ENCODE results near the gene LIPH.
"Not testable (repeated sequence)": the region's sequence is repeated elsewhere in the genome, so short reads cannot be mapped to it uniquely, and the experiment has no call there.

The LIPH gene

DNA sequence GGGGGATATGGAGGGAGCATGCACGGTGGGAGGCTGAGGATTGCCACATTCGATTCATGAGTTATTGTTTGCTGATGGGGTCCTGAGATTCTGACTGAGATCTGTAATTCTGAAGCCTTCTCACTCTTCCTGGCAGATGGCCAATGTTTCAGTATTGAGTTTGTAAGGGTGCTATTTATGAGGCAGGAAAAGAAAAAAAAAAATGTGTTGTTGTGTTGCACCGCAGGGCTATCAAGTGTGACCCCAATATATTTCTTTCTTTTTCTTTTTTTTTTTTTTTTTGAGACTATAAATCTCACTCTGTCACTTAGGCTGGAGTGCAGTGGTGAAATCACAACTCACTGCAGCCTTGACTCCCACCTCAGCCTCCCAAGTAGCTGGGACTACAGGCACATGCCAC, 30.5 kb upstream of the LIPH start:
- Histone ChIP-seq H3K9ac (ENCODE audit: insufficient read length) (no peak overlapping the region), H3K4me3 (no peak overlapping the region), H3K9me3 (ENCODE audit: low read depth, low read length) (no peaks in the 10 kb centered on the region), H3K27ac (no peak overlapping the region), H3K36me3 (ENCODE audit: insufficient read depth, low read length) (no peaks in the 10 kb centered on the region)
- DNase-seq (ENCODE audit: low read depth, low spot score) = no peak
- no peak for TF ChIP-seq EZH2 (IDR thresholded peaks at IDR 0.05)
- no peak for TF ChIP-seq FOXP2 (optimal IDR thresholded peaks at IDR 0.05; ENCODE audit: control extremely low read depth, extremely low read length, insufficient read depth)
- no peak for TF ChIP-seq POLR2AphosphoS5 (IDR thresholded peaks at IDR 0.05; ENCODE audit: borderline replicate concordance, low read depth, low read length)

GRCh38 chr3:185582236-185582635, 29.8 kb upstream of the LIPH start:
- no peaks in the 10 kb centered on the region for H3K36me3 ChIP-seq (ENCODE audit: insufficient read depth, low read length)
- H3K4me3 ChIP-seq = no peak overlapping the region
- no peak overlapping the region for H3K9ac ChIP-seq (ENCODE audit: insufficient read length)
- TF ChIP-seq FOXP2 (optimal IDR thresholded peaks at IDR 0.05; ENCODE audit: control extremely low read depth, extremely low read length, insufficient read depth) = no peak
- no peak for TF ChIP-seq POLR2AphosphoS5 (IDR thresholded peaks at IDR 0.05; ENCODE audit: borderline replicate concordance, low read depth, low read length)
- no peak for TF ChIP-seq EZH2 (IDR thresholded peaks at IDR 0.05)
- no peaks in the 10 kb centered on the region for H3K9me3 ChIP-seq (ENCODE audit: low read depth, low read length)
- no peak for DNase-seq (ENCODE audit: low read depth, low spot score)
- no peak overlapping the region for H3K27ac ChIP-seq

DNA sequence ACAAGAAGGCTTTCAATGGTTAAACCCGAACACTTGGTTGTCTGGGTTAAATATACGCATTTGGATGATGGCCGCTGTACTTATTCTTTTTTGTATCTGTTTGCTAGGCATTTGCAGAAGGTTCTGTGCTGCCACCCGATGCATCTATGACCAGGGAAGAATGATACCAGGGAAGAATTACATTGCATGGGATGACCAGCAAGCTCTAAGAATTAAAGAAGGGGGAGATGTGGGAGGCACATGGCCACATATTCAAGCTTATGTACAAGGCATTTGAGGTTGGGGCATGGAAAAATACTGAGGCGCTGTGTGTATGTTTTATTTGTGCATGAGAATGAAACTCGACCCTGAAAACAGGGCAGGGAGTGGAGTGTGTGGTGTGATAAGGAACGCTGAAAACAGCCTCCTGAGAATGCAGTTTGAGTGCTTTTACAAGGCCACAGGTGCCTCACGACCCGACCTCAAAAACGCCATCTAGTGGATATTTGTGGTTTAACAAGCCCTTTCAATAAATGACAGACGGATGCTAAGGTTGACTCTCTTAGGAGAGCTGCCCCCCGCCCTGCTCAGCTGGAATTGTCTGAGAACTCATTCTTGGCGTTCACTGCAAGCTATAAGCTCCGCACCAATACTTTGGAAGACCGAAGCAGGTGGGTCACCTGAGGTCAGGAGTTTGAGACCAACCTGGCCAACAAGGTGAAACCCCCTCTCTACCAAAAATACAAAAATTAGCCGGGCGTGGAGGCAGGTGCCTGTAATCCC, 22.9 kb upstream of the LIPH start:
- not testable (repeated sequence) for H3K4me3 ChIP-seq; H3K36me3 ChIP-seq (ENCODE audit: insufficient read depth, low read length); H3K9ac ChIP-seq (ENCODE audit: insufficient read length); H3K27ac ChIP-seq; DNase-seq (ENCODE audit: low read depth, low spot score); H3K9me3 ChIP-seq (ENCODE audit: low read depth, low read length)

DNA sequence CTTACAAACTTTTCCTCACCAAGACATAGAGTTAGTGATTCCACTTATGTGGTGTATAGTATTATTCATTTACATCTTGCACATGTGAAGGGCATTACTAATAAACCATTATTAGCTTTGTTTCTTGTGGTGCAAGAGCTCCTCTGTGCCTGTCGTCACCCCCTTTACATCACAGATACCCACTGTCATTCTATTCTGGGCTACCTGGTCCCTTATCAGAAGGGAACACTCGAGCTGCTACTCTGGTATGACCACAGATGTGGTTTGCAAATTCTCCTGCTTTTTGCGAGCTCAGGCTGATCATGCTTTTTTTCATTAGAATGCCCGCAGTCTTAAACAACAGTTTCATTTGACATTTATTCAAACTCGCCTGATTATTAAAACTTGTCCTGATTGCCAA, 19.8 kb upstream of the LIPH start:
- DNase-seq (ENCODE audit: low read depth, low spot score) = no peak
- H3K27ac ChIP-seq = no peak overlapping the region
- no peaks in the 10 kb centered on the region for H3K36me3 ChIP-seq (ENCODE audit: insufficient read depth, low read length)
- TF ChIP-seq POLR2AphosphoS5 (IDR thresholded peaks at IDR 0.05; ENCODE audit: borderline replicate concordance, low read depth, low read length) (no peak), FOXP2 (optimal IDR thresholded peaks at IDR 0.05; ENCODE audit: control extremely low read depth, extremely low read length, insufficient read depth) (no peak), EZH2 (IDR thresholded peaks at IDR 0.05) (no peak)
- no peaks in the 10 kb centered on the region for H3K9me3 ChIP-seq (ENCODE audit: low read depth, low read length)
- H3K9ac ChIP-seq (ENCODE audit: insufficient read length) = no peak overlapping the region
- H3K4me3 ChIP-seq = no peak overlapping the region

DNA sequence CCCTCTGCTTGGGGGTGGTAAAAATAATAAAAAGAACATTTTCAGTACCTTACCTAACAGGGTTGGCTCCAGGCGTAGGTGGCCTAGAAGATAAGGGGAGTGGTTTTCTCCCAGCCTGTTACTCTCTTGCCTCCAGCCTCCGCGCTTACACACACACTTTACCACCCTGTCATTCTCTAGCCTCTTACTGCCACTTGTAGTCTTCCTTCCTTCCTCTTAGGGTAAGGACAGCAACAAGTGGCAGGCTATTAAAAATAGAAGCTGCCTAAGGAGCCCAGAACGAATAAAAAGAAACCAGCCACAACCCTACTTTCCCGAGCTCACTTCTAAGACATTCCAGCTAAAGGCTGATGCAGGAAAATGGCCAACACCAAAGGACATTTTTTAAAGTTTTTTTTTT, 9.6 kb upstream of the LIPH start:
- TF ChIP-seq FOXP2 (optimal IDR thresholded peaks at IDR 0.05; ENCODE audit: control extremely low read depth, extremely low read length, insufficient read depth) (no peak), POLR2AphosphoS5 (IDR thresholded peaks at IDR 0.05; ENCODE audit: borderline replicate concordance, low read depth, low read length) (no peak), EZH2 (IDR thresholded peaks at IDR 0.05) (no peak)
- no peak overlapping the region for H3K27ac ChIP-seq

GRCh38 chr3:185561374-185561943, 9.1 kb upstream of the LIPH start:
- Histone ChIP-seq H3K4me3 (0 out of 2 replicates have a peak overlapping the region, but pooled peaks have one; percentile 1), H3K9ac (ENCODE audit: insufficient read length) (no peak overlapping the region), H3K36me3 (ENCODE audit: insufficient read depth, low read length) (no peaks in the 10 kb centered on the region), H3K27ac (no peak overlapping the region), H3K9me3 (ENCODE audit: low read depth, low read length) (no peaks in the 10 kb centered on the region)
- TF ChIP-seq EZH2 (IDR thresholded peaks at IDR 0.05) (no peak), POLR2AphosphoS5 (IDR thresholded peaks at IDR 0.05; ENCODE audit: borderline replicate concordance, low read depth, low read length) (no peak), FOXP2 (optimal IDR thresholded peaks at IDR 0.05; ENCODE audit: control extremely low read depth, extremely low read length, insufficient read depth) (no peak)
- DNase-seq (ENCODE audit: low read depth, low spot score) = no peak

More for the DNA sequence above, 9.6 kb upstream of the LIPH start:
- Histone ChIP-seq H3K36me3 (ENCODE audit: insufficient read depth, low read length) (no peaks in the 10 kb centered on the region), H3K9ac (ENCODE audit: insufficient read length) (no peak overlapping the region), H3K4me3 (0 out of 2 replicates have a peak overlapping the region, but pooled peaks have one; percentile 1), H3K9me3 (ENCODE audit: low read depth, low read length) (no peaks in the 10 kb centered on the region)
- no peak for DNase-seq (ENCODE audit: low read depth, low spot score)

DNA sequence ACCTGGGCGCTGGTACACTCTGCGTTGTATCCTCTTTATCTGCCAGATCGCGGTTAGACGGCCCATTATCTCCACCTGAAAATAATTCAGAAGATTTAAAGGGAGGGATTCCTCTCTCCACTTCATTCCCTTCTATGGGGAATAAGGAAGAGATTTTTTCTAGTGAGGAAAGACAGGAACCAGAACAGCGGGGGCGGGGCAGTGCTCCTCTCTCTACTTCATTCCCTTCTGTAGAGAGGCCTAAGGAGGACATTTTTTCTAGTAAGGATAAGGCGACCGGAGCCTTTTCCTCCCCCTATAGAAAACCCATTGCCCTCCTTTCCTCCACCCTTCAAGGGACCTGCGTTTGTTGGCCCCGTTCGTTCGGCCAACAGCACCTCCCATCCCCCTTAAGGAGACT, 8.3 kb upstream of the LIPH start:
- TF ChIP-seq POLR2AphosphoS5 (IDR thresholded peaks at IDR 0.05; ENCODE audit: borderline replicate concordance, low read depth, low read length) = no peak
- TF ChIP-seq EZH2 (IDR thresholded peaks at IDR 0.05) = no peak
- no peak for TF ChIP-seq FOXP2 (optimal IDR thresholded peaks at IDR 0.05; ENCODE audit: control extremely low read depth, extremely low read length, insufficient read depth)
- no peaks in the 10 kb centered on the region for H3K9me3 ChIP-seq (ENCODE audit: low read depth, low read length)
- no peak overlapping the region for H3K27ac ChIP-seq
- no peak for DNase-seq (ENCODE audit: low read depth, low spot score)
- H3K4me3 ChIP-seq = no peak overlapping the region
- no peak overlapping the region for H3K9ac ChIP-seq (ENCODE audit: insufficient read length)
- H3K36me3 ChIP-seq (ENCODE audit: insufficient read depth, low read length) = no peaks in the 10 kb centered on the region

- no peaks in the 10 kb centered on the region for H3K9me3 ChIP-seq (ENCODE audit: low read depth, low read length)
- peak overlapping the region; percentile 69; the same call in 1 of the 2 replicates for H3K4me3 ChIP-seq
- no peak overlapping the region for H3K9ac ChIP-seq (ENCODE audit: insufficient read length)
- no peak for DNase-seq (ENCODE audit: low read depth, low spot score)
- no peaks in the 10 kb centered on the region for H3K36me3 ChIP-seq (ENCODE audit: insufficient read depth, low read length)
- H3K27ac ChIP-seq = no peak overlapping the region
- no peak for TF ChIP-seq FOXP2 (optimal IDR thresholded peaks at IDR 0.05; ENCODE audit: control extremely low read depth, extremely low read length, insufficient read depth)
- TF ChIP-seq EZH2 (IDR thresholded peaks at IDR 0.05) = no peak
- no peak for TF ChIP-seq POLR2AphosphoS5 (IDR thresholded peaks at IDR 0.05; ENCODE audit: borderline replicate concordance, low read depth, low read length)
These were observed 7.3 kb upstream of the LIPH start for GRCh38 chr3:185559706-185560090.

Data from SK-N-MC (cell line).